SU-DHL-6 (cell line): ENCODE data around the gene ANKRD44.

ENCODE experiments used
- H2AFZ ChIP-seq: fragments of 200-600 bp; sonication (generic); 2 replicates; pipeline ENCODE4 v1.6.1; 2014; ENCODE audit warnings: low read depth, mild to moderate bottlenecking, moderate library complexity, mixed read lengths, antibody characterized with exemption, low read length; ENCODE audit not compliant: severe bottlenecking
- H3F3A ChIP-seq: fragments of 200-600 bp; shearing (Covaris generic); 2 replicates; pipeline ENCODE4 v1.6.0; 2016; ENCODE audit warnings: antibody characterized with exemption, mild to moderate bottlenecking; ENCODE audit not compliant: insufficient read depth
- H3K27ac ChIP-seq: fragments of 200-600 bp; sonication (generic); 2 replicates; pipeline ENCODE4 v1.5.1; 2016; ENCODE audit warnings: low read depth, mild to moderate bottlenecking, low read length, moderate library complexity, mixed read lengths
- H3K27me3 ChIP-seq: fragments of 200-600 bp; sonication (generic), shearing (Covaris generic); 2 replicates; pipeline ENCODE4 v1.6.0; 2014; ENCODE audit warnings: mild to moderate bottlenecking, low read length
- H3K36me3 ChIP-seq: fragments of 200-600 bp; sonication (generic); 2 replicates; pipeline ENCODE4 v1.6.1; 2014; ENCODE audit warnings: mild to moderate bottlenecking, low read length, mixed read lengths
- H3K4me2 ChIP-seq: fragments of 300-600, 200-600 bp; shearing (Covaris generic), sonication (generic); 2 replicates; pipeline ENCODE4 v1.6.0; 2014; ENCODE audit warnings: low read length, low read depth, mild to moderate bottlenecking; ENCODE audit not compliant: poor library complexity, severe bottlenecking
- H3K4me3 ChIP-seq: fragments of 200-600 bp; sonication (generic); 2 replicates; pipeline ENCODE4 v1.5.1; 2014; ENCODE audit warnings: antibody characterized with exemption, low read length, mild to moderate bottlenecking, mixed read lengths; ENCODE audit not compliant: insufficient read depth, poor library complexity, severe bottlenecking
- H3K79me2 ChIP-seq: fragments of 200-600 bp; sonication (generic); 2 replicates; pipeline ENCODE4 v1.6.1; 2014; ENCODE audit warnings: mild to moderate bottlenecking, low read length, moderate library complexity; ENCODE audit not compliant: insufficient read depth
- H3K9ac ChIP-seq: fragments of 200-600 bp; sonication (generic); 2 replicates; pipeline ENCODE4 v1.7.0; 2014; ENCODE audit warnings: mild to moderate bottlenecking, low read length
- H3K9me2 ChIP-seq: fragments of 200-600 bp; sonication (generic); replicated peaks from 2 replicates; pipeline ENCODE4 v1.6.1; 2014; ENCODE audit warnings: low read length; ENCODE audit not compliant: insufficient read depth
- H3K9me3 ChIP-seq: fragments of 200-600 bp; sonication (generic); 2 replicates; pipeline ENCODE4 v1.6.1; 2014; ENCODE audit warnings: low read length, mixed read lengths; ENCODE audit not compliant: insufficient read depth
- H4K20me1 ChIP-seq: fragments of 200-600 bp; sonication (generic); 2 replicates; pipeline ENCODE4 v1.6.1; 2014; ENCODE audit warnings: low read depth, mild to moderate bottlenecking, antibody characterized with exemption, low read length, moderate library complexity, mixed read lengths
- EZH2phosphoT487 ChIP-seq: fragments of 200-600 bp; sonication (generic), shearing (Covaris generic); conservative IDR thresholded peaks from 2 replicates; pipeline ENCODE4 v1.6.1; 2018; ENCODE audit warnings: mild to moderate bottlenecking, antibody characterized with exemption, low read length, moderate library complexity, mixed read lengths
- TF ChIP-seq, protein P1 (sequence below): fragments of 200-600 bp; sonication (generic); IDR thresholded peaks from one replicate; pipeline ENCODE4 v1.5.1; 2017; ENCODE audit warnings: antibody characterized with exemption, mild to moderate bottlenecking, low read length, moderate library complexity; ENCODE audit not compliant: insufficient read depth, poor library complexity, severe bottlenecking

The ANKRD44 gene

GRCh38 chr2:197126630-197127352 lies 183.8 kb downstream of the ANKRD44 start:
- no peak overlapping the region for H3K4me2 ChIP-seq
- H3K4me3 ChIP-seq = no peak overlapping the region
- TF ChIP-seq, protein P1, sequence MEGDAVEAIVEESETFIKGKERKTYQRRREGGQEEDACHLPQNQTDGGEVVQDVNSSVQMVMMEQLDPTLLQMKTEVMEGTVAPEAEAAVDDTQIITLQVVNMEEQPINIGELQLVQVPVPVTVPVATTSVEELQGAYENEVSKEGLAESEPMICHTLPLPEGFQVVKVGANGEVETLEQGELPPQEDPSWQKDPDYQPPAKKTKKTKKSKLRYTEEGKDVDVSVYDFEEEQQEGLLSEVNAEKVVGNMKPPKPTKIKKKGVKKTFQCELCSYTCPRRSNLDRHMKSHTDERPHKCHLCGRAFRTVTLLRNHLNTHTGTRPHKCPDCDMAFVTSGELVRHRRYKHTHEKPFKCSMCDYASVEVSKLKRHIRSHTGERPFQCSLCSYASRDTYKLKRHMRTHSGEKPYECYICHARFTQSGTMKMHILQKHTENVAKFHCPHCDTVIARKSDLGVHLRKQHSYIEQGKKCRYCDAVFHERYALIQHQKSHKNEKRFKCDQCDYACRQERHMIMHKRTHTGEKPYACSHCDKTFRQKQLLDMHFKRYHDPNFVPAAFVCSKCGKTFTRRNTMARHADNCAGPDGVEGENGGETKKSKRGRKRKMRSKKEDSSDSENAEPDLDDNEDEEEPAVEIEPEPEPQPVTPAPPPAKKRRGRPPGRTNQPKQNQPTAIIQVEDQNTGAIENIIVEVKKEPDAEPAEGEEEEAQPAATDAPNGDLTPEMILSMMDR = no peak
- TF ChIP-seq EZH2phosphoT487 = no peak
- H3K27me3 ChIP-seq = no peaks in the 10 kb centered on the region
- peaks cover 3% of the 10 kb centered on the region; the same call in 1 of the 2 replicates for H3K36me3 ChIP-seq
- no peaks in the 10 kb centered on the region for H3K9me3 ChIP-seq
- no peak overlapping the region for H3K9ac ChIP-seq
- no peaks in the 10 kb centered on the region for H3K9me2 ChIP-seq
- no peak overlapping the region for H2AFZ ChIP-seq
- H4K20me1 ChIP-seq = no peaks in the 10 kb centered on the region
- peak overlapping the region; percentile 99 for H3K27ac ChIP-seq
- H3K79me2 ChIP-seq = peaks cover 5% of the 10 kb centered on the region; the same call in 1 of the 2 replicates
- peaks cover 23% of the 10 kb centered on the region for H3F3A ChIP-seq

GRCh38 chr2:197124639-197125390 lies 185.8 kb downstream of the ANKRD44 start:
- Histone ChIP-seq H3K79me2 (peaks cover 4% of the 10 kb centered on the region; the same call in 1 of the 2 replicates), H3F3A (peaks cover 4% of the 10 kb centered on the region), H3K27me3 (no peaks in the 10 kb centered on the region), H3K36me3 (peaks cover 3% of the 10 kb centered on the region; the same call in 1 of the 2 replicates), H3K9ac (no peak overlapping the region), H3K27ac (no peak overlapping the region), H3K9me3 (no peaks in the 10 kb centered on the region), H3K4me2 (no peak overlapping the region), H3K4me3 (no peak overlapping the region), H4K20me1 (no peaks in the 10 kb centered on the region), H2AFZ (no peak overlapping the region), H3K9me2 (no peaks in the 10 kb centered on the region)
- TF ChIP-seq, protein P1 = no peak
- no peak for TF ChIP-seq EZH2phosphoT487

DNA sequence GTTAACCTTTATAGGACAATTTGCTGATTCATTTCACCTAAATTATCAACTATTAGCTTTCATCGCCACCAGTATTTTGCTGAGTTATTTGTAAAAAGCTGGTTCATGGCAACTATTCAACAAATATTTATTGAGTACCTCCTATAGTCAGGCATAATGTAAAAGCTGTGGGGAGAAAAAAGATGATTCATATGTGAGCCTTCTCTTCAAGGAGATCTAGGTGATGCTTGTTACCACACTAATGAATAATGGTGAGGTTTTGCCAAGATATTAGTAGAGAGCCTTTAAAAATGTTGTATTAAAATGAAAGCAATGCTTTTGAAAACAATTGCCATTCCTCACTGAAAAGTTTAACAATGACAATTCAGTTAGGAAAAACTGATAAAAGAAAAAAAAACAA lies 187.8 kb downstream of the ANKRD44 start:
- no peaks in the 10 kb centered on the region for H3K27me3 ChIP-seq
- no peaks in the 10 kb centered on the region for H3K79me2 ChIP-seq
- no peak overlapping the region for H3K9ac ChIP-seq
- TF ChIP-seq EZH2phosphoT487 = no peak
- TF ChIP-seq, protein P1 = no peak
- no peaks in the 10 kb centered on the region for H4K20me1 ChIP-seq
- no peak overlapping the region for H3K27ac ChIP-seq
- no peaks in the 10 kb centered on the region for H3K9me2 ChIP-seq
- peaks cover 7% of the 10 kb centered on the region; the same call in 1 of the 2 replicates for H3K36me3 ChIP-seq
- no peaks in the 10 kb centered on the region for H3F3A ChIP-seq
- H3K9me3 ChIP-seq = no peaks in the 10 kb centered on the region
- no peak overlapping the region for H2AFZ ChIP-seq
- H3K4me2 ChIP-seq = no peak overlapping the region
- no peak overlapping the region for H3K4me3 ChIP-seq
